ENCODE data around the gene VSTM2L. TPM values are rescaled to one million over a fixed set of nuclear protein-coding genes. Genes with fewer than 3 reads are reported as not detected.

The VSTM2L gene
- total and polyA plus RNA-seq, 9 donors = 0.12 to 23.0 (median 0.36) TPM; not detected in 2

DNA sequence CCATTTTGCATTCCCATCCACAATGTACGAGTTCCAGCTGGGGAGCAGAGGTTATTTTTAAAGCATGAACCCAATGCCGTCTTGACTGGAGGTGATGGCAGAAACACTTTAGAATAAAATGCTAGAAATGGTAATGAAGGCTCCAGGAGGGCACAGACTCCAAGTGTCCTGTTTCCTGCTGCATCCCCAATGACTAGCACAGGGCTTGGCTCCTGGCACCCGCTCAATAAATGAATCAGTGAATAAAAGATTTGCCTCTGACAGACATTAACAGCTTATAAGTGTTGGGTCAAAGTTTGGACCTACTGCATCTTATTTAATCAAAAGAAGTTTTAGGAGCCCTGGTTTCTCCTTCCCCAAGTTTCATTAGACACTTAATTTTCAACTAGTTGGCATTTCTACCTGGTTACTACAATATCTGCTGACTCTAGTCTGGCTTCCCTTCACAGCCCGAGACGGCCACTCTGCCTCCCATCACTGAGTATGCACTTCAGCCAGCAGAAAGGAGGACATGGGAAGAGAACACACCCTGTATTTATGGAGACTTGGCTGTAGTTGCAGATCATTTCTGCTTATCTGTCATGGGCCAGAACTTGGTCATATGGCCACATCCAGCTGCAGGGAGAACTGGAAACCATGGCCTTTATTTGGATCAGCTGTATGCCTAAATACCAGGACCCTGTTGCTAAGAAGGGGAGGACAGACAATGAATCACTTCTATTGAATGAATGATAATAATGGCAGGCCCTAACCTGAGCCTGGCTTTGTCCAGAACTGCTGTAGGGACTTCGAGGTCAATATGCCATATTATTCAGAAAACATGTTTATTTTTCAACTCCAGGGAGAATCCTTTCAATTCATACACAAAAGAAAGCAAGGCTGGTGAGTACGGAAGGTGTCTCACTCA lies 67.3 kb downstream of the VSTM2L start:
- H3K9me3 ChIP-seq = no peaks in the 10 kb centered on the region
- no peaks in the 10 kb centered on the region for H3K27me3 ChIP-seq
- 69 to 77% (median 72%) methylated on average over 7 of the region's 7 CpGs for WGBS, 3 donors
- H3K27ac ChIP-seq = no peak overlapping the region
- no peaks in the 10 kb centered on the region for H3K4me1 ChIP-seq (ENCODE audit: insufficient read depth)
- H3K4me3 ChIP-seq = no peak overlapping the region
- H3K36me3 ChIP-seq = no peaks in the 10 kb centered on the region
- intact Hi-C loops (cut with DNase I) = no loop called here
- no peak for DNase-seq
- TF ChIP-seq EP300 (IDR thresholded peaks at IDR 0.05) (no peak), POLR2A (IDR thresholded peaks at IDR 0.05) (no peak)
- TF ChIP-seq, protein P1, sequence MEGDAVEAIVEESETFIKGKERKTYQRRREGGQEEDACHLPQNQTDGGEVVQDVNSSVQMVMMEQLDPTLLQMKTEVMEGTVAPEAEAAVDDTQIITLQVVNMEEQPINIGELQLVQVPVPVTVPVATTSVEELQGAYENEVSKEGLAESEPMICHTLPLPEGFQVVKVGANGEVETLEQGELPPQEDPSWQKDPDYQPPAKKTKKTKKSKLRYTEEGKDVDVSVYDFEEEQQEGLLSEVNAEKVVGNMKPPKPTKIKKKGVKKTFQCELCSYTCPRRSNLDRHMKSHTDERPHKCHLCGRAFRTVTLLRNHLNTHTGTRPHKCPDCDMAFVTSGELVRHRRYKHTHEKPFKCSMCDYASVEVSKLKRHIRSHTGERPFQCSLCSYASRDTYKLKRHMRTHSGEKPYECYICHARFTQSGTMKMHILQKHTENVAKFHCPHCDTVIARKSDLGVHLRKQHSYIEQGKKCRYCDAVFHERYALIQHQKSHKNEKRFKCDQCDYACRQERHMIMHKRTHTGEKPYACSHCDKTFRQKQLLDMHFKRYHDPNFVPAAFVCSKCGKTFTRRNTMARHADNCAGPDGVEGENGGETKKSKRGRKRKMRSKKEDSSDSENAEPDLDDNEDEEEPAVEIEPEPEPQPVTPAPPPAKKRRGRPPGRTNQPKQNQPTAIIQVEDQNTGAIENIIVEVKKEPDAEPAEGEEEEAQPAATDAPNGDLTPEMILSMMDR (IDR thresholded peaks at IDR 0.05) = no peak

DNA sequence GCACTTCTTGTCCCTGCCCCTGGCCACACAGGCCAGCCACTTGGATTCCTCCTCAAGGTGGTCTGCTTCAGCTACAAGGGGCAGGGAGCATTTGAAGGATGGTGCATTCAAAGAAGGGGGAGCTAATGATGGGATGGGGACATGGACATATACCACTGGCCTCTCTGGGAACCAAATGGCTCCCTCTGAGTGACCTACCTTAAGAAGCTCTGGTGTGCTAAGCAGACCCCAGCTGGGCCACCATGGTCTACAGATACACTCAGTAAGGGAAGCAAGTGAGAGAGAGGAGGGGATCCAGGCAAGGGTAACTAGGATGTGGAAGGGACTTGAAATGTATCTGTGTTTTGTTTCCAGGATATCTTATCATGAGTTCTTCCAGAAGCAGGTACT lies 67.9 kb downstream of the VSTM2L start:
- Histone ChIP-seq H3K9me3 (no peaks in the 10 kb centered on the region), H3K4me3 (no peak overlapping the region), H3K36me3 (no peaks in the 10 kb centered on the region), H3K27me3 (no peaks in the 10 kb centered on the region), H3K27ac (no peak overlapping the region), H3K4me1 (ENCODE audit: insufficient read depth) (no peaks in the 10 kb centered on the region)
- no peak for DNase-seq
- intact Hi-C loops (cut with DNase I) = no loop called here
- TF ChIP-seq, protein P1 (IDR thresholded peaks at IDR 0.05) = no peak
- TF ChIP-seq EP300 (IDR thresholded peaks at IDR 0.05) = no peak
- TF ChIP-seq POLR2A (IDR thresholded peaks at IDR 0.05) = no peak

DNA sequence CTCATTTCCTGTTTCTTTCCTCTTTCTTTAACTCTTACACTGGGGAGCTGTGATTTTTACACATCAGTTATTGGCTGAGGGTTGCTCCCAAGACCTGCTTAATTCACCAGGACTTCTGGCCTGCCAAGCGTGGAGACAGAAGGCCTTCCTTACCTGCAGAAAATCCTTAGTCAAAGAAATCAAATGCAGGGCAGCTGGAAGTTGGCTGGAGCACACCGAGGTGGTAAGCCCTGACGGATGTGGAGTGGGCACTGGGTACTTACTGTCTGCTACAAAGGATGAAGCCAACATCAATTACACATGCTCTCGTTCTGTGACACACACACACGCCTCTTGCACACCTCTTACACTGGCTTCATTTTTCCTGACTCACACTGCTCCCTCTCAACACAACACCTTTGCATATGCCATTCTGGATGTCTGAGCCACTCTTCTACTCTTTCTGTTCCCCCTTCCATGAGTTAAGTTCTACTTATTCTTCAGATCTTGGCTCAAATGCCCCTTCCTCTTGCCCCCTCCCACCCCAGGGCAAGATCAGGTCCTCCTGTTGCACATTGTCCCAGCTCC lies 68.7 kb downstream of the VSTM2L start:
- 94 to 96% (median 95%) methylated on average over 5 of the region's 5 CpGs for WGBS, 3 donors
- Histone ChIP-seq H3K9me3 (no peaks in the 10 kb centered on the region), H3K27me3 (no peaks in the 10 kb centered on the region), H3K4me1 (ENCODE audit: insufficient read depth) (no peaks in the 10 kb centered on the region), H3K36me3 (no peaks in the 10 kb centered on the region), H3K4me3 (no peak overlapping the region), H3K27ac (no peak overlapping the region)
- TF ChIP-seq, protein P1 (IDR thresholded peaks at IDR 0.05) = no peak
- no peak for TF ChIP-seq EP300 (IDR thresholded peaks at IDR 0.05)
- no peak for TF ChIP-seq POLR2A (IDR thresholded peaks at IDR 0.05)
- intact Hi-C loops (cut with DNase I) = no loop called here
- DNase-seq = no peak

DNA sequence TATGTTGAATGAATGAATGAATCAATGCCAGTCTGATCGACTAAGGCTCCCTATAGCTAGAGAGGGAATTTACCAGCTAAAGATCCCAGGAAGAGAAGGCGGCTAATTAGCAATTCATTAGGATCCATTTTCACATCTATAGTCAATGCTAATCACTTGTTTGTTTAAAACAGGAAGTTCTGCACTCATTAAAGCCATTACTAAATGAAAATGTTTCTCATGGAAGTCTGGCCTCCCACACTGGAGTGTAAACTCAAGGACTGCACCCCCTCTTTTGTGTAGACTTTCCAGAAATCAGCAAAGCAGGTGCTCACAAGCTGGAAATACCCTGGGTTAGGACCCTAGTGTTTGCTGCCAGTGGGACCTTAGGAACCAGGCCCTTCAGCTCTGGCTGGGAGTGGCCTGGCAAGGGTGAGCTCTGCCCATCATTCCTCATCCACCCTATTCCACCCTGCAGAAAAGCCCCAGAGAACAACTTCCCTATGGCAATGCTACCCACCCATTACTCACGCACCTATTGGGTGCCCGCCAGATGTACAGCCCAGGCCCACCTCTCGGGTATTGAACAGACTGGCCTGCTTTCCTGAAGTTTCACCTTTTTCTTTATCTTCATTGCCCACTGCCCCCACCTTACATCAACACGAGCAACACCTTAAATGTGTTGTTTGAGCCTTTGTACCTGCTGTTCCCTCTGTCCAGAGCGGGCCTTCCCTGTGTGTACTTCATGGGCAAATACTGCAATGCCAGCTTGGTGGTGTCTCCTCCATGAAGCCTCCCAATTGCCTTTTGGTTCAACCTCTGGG lies 69.5 kb downstream of the VSTM2L start:
- no peaks in the 10 kb centered on the region for H3K4me1 ChIP-seq (ENCODE audit: insufficient read depth)
- H3K36me3 ChIP-seq = no peaks in the 10 kb centered on the region
- H3K27me3 ChIP-seq = no peaks in the 10 kb centered on the region
- no peak for TF ChIP-seq POLR2A (IDR thresholded peaks at IDR 0.05)
- TF ChIP-seq, protein P1 (IDR thresholded peaks at IDR 0.05) = no peak
- TF ChIP-seq EP300 (IDR thresholded peaks at IDR 0.05) = no peak
- no peak for DNase-seq
- intact Hi-C loops (cut with DNase I) = no loop called here
- H3K27ac ChIP-seq = no peak overlapping the region
- no peak overlapping the region for H3K4me3 ChIP-seq
- H3K9me3 ChIP-seq = no peaks in the 10 kb centered on the region
- 82 to 87% (median 87%) methylated on average over 7 of the region's 7 CpGs for WGBS, 3 donors
